ENCODE results near the gene MCTP2.

The MCTP2 gene

DNA sequence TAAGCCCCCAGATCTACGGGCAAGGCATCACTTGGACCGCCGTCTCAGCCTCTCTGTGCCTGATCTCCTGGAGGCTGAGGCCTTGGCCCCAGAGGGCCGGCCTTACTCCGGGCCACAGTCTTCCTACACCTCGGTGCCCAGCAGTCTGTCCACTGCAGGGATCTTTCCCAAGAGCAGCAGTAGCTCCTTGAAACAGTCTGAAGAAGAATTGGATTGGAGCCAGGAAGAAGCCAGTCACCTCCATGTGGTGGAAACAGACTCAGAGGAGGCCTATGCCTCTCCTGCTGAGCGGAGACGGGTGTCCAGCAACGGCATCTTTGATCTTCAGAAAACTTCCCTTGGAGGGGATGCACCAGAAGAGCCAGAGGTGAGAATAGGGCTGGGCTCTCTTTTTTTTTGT lies 67.0 kb downstream of the MCTP2 start:
- DNase-seq (ENCODE audit: low spot score): no peak

GRCh38 chr15:94300612-94301011 lies 69.3 kb downstream of the MCTP2 start:
- no peak for DNase-seq (ENCODE audit: low spot score)

DNA sequence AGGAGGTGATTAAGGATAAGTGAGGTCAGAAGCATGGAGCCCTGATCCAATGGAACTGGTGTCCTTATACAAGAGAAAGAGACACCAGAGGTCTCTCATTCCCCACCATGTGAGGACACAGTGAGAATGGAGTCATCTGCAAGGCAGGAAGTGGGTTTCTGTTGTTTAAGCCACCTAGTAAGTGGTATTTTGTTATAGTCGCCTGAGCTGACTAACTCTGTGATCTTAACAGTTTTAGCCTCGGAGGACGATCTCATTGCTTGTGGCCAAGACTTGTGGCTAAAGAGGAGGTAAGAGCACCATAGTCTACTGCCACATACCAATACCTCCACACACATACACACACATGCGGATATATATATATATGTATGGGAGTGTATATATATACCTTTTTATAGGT lies 73.8 kb downstream of the MCTP2 start:
- no peak for DNase-seq (ENCODE audit: low spot score)

DNA sequence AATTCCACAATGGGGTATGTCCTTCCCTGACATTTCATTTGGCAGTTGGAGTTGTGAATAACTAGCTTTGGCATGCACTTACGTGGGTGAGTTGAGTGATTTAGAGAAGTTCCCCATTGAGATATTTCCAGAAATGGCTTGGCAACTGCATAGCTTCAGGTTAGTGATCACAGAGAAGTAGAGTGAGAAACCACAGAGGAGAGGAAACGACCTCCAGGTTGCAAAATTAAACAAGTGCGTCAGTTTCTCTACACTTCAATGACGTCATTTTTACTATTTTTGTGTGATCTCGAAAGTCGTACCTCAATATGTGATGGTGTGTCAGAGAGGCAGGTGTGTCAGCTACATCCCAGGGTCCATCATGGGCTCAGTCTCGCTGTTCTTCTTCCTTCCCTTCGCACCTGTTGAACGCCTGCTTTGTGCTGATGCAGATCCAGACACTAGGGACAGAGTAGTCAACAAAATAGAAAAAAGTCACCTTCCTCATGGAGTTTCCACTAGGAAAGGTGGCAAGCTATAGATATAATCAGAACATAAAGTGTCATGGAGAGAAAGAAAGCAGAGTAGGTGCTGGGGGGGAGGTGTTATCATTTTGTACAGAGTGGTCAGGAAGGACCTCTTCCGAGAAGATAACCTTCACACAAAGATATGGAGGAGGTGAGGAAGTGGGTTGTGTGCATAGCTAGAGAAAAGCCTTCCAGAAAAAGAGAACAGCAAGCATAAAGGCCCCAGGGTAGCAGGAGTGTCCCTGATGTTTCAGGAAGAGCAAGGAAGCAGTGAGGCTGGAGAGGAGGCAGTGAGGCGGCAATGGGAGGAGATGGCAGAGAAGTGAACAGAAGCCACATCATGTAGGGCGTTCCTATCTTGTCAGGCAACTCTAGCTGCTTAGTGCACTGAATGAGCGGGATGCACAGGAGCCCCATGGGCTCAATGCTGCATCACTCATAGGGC lies 75.6 kb downstream of the MCTP2 start:
- peak; percentile 73 for DNase-seq (ENCODE audit: low spot score)

DNA sequence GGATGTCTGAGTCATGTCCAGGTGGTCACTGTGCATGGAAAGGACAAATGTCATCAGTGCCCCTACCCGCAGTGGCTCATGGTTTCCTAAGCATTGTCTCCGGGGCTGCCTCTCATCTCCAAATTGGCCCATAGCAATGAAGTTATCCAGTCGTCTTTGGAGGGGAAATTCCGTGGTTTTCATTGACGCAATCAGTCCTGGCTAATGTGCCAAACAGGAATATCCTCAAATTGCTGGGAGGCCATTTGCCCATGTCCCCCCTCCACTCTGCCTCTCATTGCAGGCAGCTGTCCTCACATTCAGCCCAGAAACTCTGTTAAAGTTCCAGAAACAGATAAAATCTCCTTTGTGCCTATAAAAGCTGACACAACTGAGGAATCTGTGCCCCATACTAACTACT lies 81.6 kb downstream of the MCTP2 start:
- no peak for DNase-seq (ENCODE audit: low spot score)

DNA sequence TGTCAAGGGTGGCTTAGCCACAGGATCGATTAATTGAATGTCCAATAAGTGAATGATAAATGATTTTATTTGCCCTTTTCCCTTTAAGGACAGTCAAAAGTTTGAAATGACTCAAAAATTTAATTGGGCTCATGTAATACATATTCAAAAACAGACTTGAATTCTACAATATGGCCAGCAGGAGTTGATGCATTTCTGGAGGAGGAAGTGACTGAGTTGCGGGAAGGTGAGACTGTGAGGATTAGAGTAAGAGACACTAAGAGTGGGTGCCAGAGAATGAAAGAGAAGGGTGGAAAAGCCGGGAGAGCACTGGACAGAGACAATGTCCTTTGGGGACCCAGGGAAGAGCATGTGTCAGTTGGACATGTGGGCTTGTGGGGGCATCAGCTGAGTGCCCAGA lies 83.3 kb downstream of the MCTP2 start:
- DNase-seq (ENCODE audit: low spot score): no peak

- DNase-seq (ENCODE audit: low spot score): no peak
Observed at GRCh38 chr15:94317211-94317610, 85.8 kb downstream of the MCTP2 start.

- no peak for DNase-seq (ENCODE audit: low spot score)
Observed at GRCh38 chr15:94322141-94322540, 90.8 kb downstream of the MCTP2 start.

DNA sequence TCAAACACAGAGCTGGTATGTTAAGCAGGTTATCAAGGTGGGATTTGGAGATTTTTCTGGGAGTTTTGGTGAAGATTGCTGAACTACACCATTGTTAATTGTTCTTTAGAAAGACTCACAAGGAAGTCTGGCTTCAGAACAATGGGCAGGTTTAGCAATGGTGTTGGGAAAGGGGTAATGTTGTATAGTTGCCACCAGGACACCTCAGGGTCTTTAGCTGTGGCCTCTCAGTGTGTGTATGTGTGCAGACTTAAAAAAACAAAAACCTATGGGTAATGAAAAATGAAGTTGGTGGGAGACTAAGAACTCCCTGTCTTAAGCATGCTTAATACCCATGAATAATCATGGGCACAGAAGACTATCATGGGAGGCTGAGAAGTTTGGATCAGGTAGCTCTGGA lies 91.7 kb downstream of the MCTP2 start:
- DNase-seq (ENCODE audit: low spot score): no peak

GRCh38 chr15:94324117-94324826 lies 92.9 kb downstream of the MCTP2 start:
- peak; percentile 72 for DNase-seq (ENCODE audit: low spot score)

DNA sequence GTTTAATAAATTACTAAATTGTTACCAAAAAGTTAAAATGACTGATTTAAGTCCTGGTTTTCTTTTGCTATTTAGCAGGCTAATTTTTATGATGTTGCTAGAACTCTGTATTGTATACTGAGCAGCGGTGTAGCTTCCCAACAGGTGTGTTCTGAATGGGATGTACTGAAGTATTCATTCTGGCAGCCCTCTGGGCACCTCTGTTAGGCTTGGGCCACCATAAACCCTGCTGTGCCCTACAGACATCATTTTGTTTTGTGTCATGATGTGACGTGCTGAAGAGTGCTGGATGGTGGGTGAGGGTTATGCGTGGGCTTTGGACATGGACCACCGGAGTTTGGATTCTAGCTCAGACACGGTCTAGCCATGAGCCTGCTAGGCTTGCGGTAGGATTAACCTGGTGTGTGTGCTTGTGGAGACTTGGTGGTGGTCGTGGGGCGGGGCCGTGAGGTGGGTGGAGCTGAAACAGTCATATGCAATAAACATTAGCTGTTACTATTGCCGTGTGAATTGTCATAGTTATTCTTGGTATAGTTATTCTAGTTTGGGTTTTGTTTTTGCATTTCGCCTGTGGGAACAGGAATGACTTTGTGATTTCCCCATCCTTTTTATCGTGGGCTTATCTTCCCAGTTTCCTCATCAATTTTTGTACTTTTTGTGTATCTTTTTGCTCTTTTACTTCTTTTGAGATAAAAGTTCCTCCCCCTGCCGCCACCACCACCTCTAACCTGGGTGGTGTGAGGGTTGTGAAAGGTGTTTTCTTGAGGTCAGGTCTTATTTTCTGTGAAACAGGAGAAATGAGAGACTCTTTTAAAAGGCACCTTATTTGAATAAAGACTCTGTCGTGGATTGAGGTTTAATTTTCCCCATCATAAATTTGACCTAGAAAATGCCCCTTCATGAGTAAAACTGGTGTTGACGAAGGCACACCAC lies 93.7 kb downstream of the MCTP2 start:
- no peak for DNase-seq (ENCODE audit: low spot score)

DNA sequence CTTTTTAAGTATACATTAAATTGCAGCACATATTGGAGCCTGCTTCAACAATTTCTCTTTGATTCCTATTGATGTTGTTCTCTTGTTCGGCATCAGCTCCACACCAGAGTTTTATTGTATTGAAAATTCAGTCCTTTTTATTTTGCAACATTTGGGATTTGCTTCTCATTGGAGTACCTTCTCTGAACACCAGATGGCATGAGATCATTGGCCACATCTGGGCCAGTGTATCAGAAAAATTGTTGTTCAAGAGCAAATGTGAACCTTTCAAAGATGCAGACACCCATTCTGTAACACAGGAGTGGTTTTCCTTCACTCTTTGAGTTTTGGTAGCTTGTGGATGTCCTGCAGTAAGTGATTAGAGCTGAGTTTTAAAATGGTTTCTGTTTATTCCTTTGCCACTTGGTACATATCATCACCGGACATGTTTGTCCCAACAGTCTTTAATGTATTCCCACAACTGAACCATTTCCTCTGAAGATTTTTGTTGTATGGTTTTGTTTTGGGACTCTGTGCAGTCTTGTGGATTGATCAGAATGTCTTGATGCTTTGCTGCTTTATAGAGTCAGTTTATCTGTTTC lies 96.1 kb downstream of the MCTP2 start:
- peak; percentile 22 for DNase-seq (ENCODE audit: low spot score)

- no peak for DNase-seq (ENCODE audit: low spot score)
Observed at GRCh38 chr15:94331731-94332130, 100.4 kb downstream of the MCTP2 start.

DNA sequence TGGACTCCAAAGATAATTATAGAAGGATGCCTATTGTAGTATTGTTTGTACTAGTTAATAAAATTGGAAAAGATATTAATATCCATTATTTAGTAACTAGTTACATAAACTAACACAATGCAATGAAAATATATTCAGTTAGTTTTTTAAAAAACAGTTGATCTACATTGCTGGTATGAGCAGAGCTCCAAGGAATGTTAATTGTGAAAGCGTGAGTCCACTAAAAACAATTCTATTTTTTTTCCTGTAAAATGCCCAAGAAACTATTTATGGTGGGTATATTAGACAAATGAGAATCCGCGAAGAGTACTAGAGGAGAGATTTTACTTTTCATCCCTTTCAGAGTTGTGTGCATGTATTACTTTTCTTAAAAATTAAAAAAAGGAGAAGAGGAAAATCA lies 104.3 kb downstream of the MCTP2 start:
- no peak for DNase-seq (ENCODE audit: low spot score)

GRCh38 chr15:94336817-94337467 lies 105.6 kb downstream of the MCTP2 start:
- no peak for DNase-seq (ENCODE audit: low spot score)

DNA sequence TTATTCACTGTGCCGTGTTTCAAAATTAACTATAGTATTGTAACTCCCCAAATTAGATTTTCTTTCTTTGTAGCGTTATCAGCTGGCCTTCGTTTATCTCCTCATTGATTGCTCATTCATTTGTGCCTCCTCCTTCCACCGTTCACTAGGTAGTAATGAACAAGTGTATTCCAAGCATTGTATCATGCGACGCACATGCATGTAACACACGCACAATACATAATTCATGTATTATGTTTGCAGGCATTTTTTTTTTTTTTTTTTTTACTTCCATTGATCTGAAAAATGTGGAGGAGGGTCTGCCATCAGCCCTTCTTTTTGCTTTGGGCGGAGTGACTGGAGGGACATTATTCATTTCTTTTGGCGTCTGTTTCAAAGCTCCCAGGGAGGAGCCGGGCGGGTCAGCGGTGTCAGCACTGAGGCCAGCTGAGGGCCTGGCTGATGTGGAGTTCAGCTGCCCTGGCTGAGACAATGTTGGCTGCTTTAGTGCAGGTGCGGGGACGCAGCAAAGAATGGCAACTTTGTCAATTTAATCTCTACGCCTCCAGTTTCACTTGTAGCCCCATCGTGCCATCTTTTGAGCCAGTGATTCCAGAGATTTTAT lies 107.0 kb downstream of the MCTP2 start:
- DNase-seq (ENCODE audit: low spot score): no peak

DNA sequence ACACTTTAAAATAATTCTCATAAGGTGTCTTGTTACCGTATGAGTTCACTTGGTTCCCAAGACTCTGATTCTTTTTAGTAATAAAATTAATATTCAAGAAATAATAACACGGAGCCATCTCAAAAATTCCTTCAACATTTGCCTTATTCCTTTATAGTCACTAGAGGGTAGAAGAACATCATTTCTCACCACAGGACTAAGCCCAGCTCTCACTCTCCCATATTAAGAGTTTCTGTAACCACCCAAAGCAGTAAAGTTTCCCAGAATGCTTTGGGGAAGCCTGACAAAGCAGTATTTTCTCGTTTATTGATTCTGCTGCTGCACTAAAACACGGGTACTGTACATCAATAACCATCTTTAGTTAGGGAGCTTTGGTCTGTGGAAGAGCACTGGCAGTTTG lies 114.9 kb downstream of the MCTP2 start:
- DNase-seq (ENCODE audit: low spot score): no peak

DNA sequence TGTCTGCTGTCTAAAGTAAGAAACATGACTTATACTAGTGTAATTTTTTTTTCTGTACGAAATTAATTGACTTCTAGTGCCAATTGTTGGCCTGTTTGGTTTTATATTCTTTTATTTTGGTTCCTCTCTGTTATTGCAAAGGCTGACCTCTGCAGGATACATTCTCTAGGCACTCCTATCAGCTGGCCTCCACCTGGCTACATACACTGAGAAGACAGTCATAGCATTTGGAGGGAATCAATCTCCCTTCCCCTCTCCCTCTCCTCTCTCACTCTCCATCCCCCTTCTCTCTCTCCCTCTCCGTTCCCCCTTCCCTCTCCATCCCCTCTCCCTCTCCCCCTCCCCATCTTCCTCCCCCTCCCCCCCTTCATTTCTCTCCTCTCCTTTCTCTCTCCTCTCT lies 116.7 kb downstream of the MCTP2 start:
- DNase-seq (ENCODE audit: low spot score): no peak

- no peak for DNase-seq (ENCODE audit: low spot score)
Observed at GRCh38 chr15:94351031-94351535, 119.7 kb downstream of the MCTP2 start.

- DNase-seq (ENCODE audit: low spot score): no peak
Observed at GRCh38 chr15:94352636-94353487, 121.5 kb downstream of the MCTP2 start.
